ENCODE results near the gene CYP2D6. TPM values are rescaled to one million over a fixed set of nuclear protein-coding genes. Genes with fewer than 3 reads are reported as not detected.
"Not testable (repeated sequence)": the region's sequence is repeated elsewhere in the genome, so short reads cannot be mapped to it uniquely, and the experiment has no call there.

CYP2D6 gene
- total RNA-seq, 4 donors from 2014 or later: 0.35 to 1.5 (median 1.2) TPM

GRCh38 chr22:42154293-42155052 is 23.9 kb upstream of the CYP2D6 start:
- 78 to 89% methylated on average over 8 of the region's 12 CpGs for WGBS, 2 donors
- DNase-seq: no peak
- H3K4me1 ChIP-seq: peaks cover 0 to 31% (median 9%) of the 10 kb centered on the region in 3 donors
- intact Hi-C loops (cut with DNase I): no loop called here
- no peaks in the 10 kb centered on the region for H3K9me3 ChIP-seq
- no peak overlapping the region for H3K4me3 ChIP-seq
- TF ChIP-seq POLR2A (IDR thresholded peaks at IDR 0.05) (no peak), CTCF (IDR thresholded peaks at IDR 0.05) (no peak)
- peaks cover 6 to 69% (median 7%) of the 10 kb centered on the region in 3 donors for H3K36me3 ChIP-seq
- H3K27me3 ChIP-seq: no peaks in the 10 kb centered on the region
- peak overlapping the region in 2 of 4 donors; percentile 85 to 88 for H3K27ac ChIP-seq

- Histone ChIP-seq H3K4me1 (peaks cover 0 to 20% (median 9%) of the 10 kb centered on the region in 3 donors), H3K4me3 (no peak overlapping the region), H3K27ac (no peak overlapping the region), H3K9me3 (no peaks in the 10 kb centered on the region), H3K36me3 (peaks cover 6 to 73% (median 7%) of the 10 kb centered on the region in 3 donors), H3K27me3 (no peaks in the 10 kb centered on the region)
- TF ChIP-seq CTCF (IDR thresholded peaks at IDR 0.05): no peak
- no peak for TF ChIP-seq POLR2A (IDR thresholded peaks at IDR 0.05)
- no peak for DNase-seq
- intact Hi-C loops (cut with DNase I): no loop called here
- 78 to 88% methylated on average over 7 to 25 of the region's 42 CpGs for WGBS, 2 donors
These were observed 22.2 kb upstream of the CYP2D6 start for GRCh38 chr22:42152661-42153270.

- no peak for DNase-seq
- Histone ChIP-seq H3K36me3 (peaks cover 6 to 74% (median 7%) of the 10 kb centered on the region in 3 donors), H3K27ac (no peak overlapping the region), H3K27me3 (no peaks in the 10 kb centered on the region), H3K9me3 (no peaks in the 10 kb centered on the region), H3K4me1 (peaks cover 0 to 16% (median 9%) of the 10 kb centered on the region in 3 donors), H3K4me3 (no peak overlapping the region)
- 80 to 89% methylated on average over 10 of the region's 43 CpGs for WGBS, 2 donors
- TF ChIP-seq CTCF (IDR thresholded peaks at IDR 0.05) (no peak), POLR2A (IDR thresholded peaks at IDR 0.05) (no peak)
- intact Hi-C loops (cut with DNase I): no loop called here
These were observed 21.5 kb upstream of the CYP2D6 start for GRCh38 chr22:42151924-42152635.

GRCh38 chr22:42150727-42151590 is 20.3 kb upstream of the CYP2D6 start:
- TF ChIP-seq CTCF (IDR thresholded peaks at IDR 0.05) (no peak), POLR2A (IDR thresholded peaks at IDR 0.05) (no peak)
- Histone ChIP-seq H3K36me3 (peaks cover 6 to 69% (median 7%) of the 10 kb centered on the region in 3 donors), H3K9me3 (no peaks in the 10 kb centered on the region), H3K4me3 (no peak overlapping the region), H3K27me3 (no peaks in the 10 kb centered on the region), H3K27ac (no peak overlapping the region), H3K4me1 (peaks cover 0 to 5% (median 0%) of the 10 kb centered on the region in 3 donors)
- DNase-seq: no peak
- intact Hi-C loops (cut with DNase I): no loop called here
- 89 to 93% methylated on average over 9 to 18 of the region's 27 CpGs for WGBS, 2 donors

GRCh38 chr22:42149798-42150197 is 19.2 kb upstream of the CYP2D6 start:
- H3K4me3 ChIP-seq; H3K27me3 ChIP-seq; DNase-seq; H3K27ac ChIP-seq; H3K4me1 ChIP-seq; H3K9me3 ChIP-seq; intact Hi-C loops (cut with DNase I): not testable (repeated sequence)
- H3K36me3 ChIP-seq: peaks cover under 1 to 66% (median 2%) of the 10 kb centered on the region in 3 donors
- WGBS, 2 donors: 91 to 95% methylated on average over 10 to 11 of the region's 16 CpGs

Data from esophagus squamous epithelium (tissue), 5 donors.